HG02610 (cell line): ENCODE results near the gene PPFIBP2.
"Not testable (repeated sequence)": the region's sequence is repeated elsewhere in the genome, so short reads cannot be mapped to it uniquely, and the experiment has no call there.

ENCODE experiments used
- ATAC-seq: cut with Tn5 transposase; IDR thresholded peaks from one replicate; pipeline ENCODE4 v1.9.1; 2021; ENCODE audit warnings: mild to moderate bottlenecking, moderate library complexity; ENCODE audit not compliant: unreplicated experiment

PPFIBP2 gene

DNA sequence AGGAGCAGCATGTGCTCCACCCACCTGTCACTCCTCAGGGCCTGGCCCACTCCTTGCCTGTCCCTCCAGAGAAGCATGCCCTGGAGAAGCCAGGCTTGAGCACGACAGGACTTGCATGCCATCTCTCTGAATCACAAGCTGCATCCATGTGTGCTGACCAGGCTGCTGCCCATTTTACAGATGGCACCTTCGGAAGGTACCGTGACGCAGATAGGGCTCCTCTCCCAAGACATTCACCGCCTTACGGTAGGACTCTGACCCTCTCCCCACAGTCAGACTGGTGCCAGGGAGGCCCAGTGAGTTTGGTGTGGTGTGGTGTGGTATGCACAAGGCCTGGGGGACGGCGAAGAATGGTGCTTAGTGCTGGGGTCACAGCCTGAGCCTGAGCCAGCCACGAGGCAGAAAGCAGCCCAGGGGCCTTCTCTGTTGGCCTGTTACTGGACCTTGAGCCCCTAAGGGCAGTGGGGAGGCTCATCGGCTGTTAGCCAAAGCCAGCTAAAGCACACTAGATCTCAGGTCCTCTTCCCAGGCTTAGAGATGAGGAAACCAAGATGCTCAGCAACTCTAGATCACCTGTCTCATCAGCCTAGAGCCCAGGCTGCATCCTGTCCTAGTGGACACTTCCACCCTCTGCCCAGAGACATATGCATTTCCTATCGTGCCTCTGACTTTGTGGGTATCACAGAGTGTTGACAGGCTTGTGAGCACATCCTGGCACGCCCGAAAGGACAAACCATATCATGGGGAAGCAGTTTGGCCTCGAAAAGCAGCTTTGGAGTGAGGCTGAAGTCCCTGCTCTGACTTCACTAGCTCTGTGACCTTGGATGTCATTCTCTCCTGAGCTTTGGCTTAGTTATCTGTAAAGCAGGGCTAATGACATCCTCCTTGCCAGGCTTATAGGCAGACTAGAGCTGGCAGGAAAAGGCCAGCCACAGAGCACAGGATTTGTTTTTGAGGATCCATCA lies 141.7 kb downstream of the PPFIBP2 start:
- ATAC-seq = no peak

DNA sequence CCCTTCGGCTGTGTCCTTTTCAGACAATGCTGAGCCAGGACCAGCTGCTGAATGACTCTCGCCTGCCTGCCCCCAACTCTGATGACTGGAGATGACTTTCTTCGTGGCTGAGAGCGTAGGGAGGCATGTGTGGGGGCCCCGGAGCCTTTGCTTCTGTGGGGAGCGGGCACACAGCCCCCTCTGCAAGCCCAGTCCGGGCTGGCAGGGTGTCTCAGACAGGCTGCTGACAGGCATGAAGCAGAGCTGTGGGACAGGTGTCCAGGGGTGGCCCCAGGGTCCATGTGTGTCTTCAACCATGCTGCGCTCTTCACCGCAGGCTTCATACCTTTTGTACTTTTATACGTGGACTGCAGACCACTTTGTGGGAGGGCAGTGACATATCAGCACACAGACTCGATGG lies 142.9 kb downstream of the PPFIBP2 start:
- ATAC-seq = no peak

DNA sequence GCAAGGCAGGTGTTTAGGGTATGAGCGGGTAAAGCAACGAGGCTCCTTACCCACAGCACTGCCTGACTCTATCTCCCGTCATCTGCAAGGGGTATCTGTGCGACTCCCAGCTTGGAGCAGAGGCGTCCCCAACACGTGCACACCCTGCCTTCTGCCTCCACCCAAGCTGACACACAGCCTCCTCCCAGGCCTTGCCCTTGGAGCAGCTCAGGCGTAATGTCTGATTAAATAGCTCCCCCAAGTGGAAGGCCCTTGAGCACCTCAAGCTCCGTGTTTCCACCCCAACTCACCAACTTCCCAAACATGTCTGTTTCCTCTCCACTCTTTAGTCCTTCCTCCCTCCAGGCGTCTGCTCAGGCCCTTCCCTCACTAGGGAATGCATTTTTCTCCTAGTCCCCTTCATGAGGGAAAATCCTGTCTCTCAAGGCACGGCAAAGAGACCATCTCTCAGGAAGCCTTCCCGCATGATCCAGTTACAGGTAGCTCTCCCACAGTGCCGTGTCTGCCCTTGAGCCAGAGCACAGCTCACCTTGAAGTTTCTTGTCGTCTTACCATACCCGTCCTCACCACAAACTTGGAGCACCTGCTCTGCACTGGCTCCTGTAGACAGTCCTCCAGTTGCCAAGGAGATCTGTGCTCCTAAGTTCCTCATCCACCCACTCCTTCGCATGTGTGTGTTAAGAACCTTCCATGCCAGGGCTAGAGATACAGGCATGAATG lies 143.7 kb downstream of the PPFIBP2 start:
- ATAC-seq = no peak

DNA sequence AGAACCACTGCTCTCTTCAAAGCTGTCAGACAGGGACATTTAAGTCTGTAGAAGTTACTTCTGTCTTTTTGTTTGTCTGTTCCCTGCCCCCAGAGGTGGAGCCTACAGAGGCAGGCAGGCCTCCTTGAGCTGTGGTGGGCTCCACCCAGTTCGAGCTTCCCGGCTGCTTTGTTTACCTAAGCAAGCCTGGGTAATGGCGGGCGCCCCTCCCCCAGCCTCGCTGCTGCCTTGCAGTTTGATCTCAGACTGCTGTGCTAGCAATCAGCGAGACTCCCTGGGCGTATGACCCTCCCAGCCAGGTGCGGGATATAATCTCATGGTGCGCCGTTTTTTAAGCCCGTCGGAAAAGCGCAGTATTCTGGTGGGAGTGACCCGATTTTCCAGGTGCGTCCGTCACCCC lies 149.7 kb downstream of the PPFIBP2 start:
- ATAC-seq = not testable (repeated sequence)

DNA sequence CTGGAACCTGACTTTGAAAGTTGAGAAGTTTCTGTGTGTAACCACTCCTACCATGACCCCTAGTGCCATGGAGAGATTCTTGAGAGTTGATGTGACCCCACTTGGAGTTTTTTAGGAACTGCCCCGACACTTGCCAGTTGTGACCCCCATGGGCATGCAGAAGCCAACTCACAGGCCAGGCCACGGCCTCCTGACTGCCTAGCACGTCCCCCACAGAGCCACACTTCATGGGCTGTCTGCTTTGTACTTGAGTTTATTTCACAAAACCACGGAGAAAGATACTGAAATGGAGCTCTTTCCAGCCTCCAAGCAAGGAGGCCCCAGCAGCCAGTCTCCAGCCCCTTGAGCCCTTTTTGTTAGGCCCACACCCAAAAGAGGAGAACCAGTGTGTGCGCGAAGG lies 151.1 kb downstream of the PPFIBP2 start:
- ATAC-seq = no peak

- ATAC-seq = peak; percentile 96
These were observed 151.9 kb downstream of the PPFIBP2 start for GRCh38 chr11:7665473-7666291.

- no peak for ATAC-seq
These were observed 152.6 kb downstream of the PPFIBP2 start for GRCh38 chr11:7666292-7666866.

GRCh38 chr11:7667460-7667859 lies 153.7 kb downstream of the PPFIBP2 start:
- no peak for ATAC-seq

GRCh38 chr11:7668464-7668863 lies 154.7 kb downstream of the PPFIBP2 start:
- no peak for ATAC-seq

GRCh38 chr11:7668911-7669310 lies 155.1 kb downstream of the PPFIBP2 start:
- no peak for ATAC-seq

DNA sequence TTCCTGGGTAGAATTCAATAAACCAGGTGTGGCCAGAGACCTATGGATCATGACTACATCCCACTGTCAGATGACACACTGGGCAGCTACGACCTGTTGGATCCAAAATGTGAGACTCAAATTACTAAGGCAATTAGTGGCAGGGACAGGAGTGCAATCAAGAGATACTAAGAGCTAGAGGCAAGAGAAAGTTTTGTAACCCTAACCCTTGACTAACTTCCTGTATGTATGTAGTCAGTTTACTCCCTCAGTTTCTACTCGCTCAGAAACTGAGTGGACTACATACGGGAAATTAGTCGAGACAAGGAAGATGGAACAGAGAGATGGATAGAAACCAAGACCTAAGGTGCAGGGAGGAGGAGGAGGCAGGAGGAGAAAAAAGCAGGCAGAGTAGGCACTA lies 156.8 kb downstream of the PPFIBP2 start:
- ATAC-seq = no peak

DNA sequence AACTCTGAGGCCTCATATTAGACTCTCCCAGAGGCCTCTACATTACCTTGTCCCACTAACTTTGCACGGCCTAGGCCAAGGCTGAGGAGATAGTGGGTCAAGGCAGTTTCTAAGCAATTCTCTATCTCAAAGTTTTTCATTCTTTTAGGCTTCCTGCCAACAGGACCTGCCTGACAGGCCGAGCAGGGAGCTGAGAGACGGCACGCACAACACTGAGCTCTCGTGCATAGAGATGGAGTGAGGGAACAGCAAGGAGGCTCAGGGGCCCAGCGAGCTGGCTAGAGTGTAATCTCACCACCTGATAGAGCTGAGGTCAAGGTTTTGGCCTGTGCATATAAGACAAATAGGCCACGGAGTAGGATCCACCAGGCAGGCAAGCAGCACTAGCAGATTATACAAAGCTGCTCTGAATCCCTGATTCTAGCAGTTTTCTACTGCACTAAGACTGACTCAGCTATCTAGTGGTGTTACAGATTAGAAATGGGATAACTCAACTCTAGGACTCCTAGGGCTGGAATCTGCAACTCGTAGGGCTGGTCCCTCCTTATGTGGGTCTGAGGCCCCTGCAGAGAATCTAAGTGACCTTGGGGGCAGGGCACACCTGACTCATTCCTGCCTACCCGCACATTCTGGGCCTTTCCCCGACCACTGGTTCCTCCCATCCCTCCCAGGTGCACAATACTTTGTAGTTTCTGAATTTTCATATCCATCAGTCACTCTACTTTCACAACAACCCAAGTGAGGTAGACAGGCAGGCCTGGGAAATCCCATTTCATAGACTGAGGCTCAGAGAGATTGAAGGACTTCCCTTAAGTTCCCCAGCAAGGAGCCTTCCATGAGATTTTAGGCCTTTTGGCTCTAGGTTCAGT lies 157.8 kb downstream of the PPFIBP2 start:
- ATAC-seq = peak; percentile 88

- ATAC-seq = peak; percentile 25
These were observed 158.6 kb downstream of the PPFIBP2 start for GRCh38 chr11:7672276-7672959.

- no peak for ATAC-seq
These were observed 159.3 kb downstream of the PPFIBP2 start, which contains the start of gene CYB5R2 for GRCh38 chr11:7672960-7673723. Gene CYB5R2, minus strand, starts transcription at chr11:7673500. Its CDS starts 675 bp downstream, at chr11:7672825.

- ATAC-seq = no peak
These were observed 160.1 kb downstream of the PPFIBP2 start for GRCh38 chr11:7673724-7674434.

- ATAC-seq = no peak
These were observed 161.8 kb downstream of the PPFIBP2 start for GRCh38 chr11:7675631-7676030.

DNA sequence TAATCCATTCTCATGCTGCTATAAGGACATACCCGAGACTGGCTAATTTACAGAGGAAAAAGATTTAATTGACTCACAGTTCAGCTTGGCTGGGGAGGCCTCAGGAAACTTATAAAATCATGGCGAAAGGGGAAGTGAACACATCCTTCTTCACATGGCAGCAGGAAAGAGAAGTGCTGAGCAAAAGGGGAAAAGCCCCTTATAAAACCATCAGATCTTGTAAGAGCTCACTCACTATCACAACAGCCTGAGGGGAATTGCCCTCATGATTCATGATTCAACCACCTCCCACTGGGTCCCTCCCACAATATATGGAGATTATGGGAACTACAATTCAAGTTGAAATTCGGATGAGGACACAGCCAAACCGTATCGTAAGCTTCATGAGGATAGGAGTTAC lies 163.3 kb downstream of the PPFIBP2 start:
- no peak for ATAC-seq

GRCh38 chr11:7677796-7678201 lies 164.0 kb downstream of the PPFIBP2 start:
- no peak for ATAC-seq
